Muscle of leg (tissue), 11 donors: ENCODE measurements around the gene TMEM150C. TPM values are rescaled to one million over a fixed set of nuclear protein-coding genes. Genes with fewer than 3 reads are reported as not detected.
"Not testable (repeated sequence)": the region's sequence is repeated elsewhere in the genome, so short reads cannot be mapped to it uniquely, and the experiment has no call there.

Experiments used
- DNase-seq: peaks from one replicate; pipeline ENCODE4 v3.0.0; 2013
- H3K27ac ChIP-seq: one replicate; pipeline ENCODE4 v1.5.1; 2013; ENCODE audit warnings: mild to moderate bottlenecking, low read length, control low read depth
- H3K27me3 ChIP-seq: one replicate; pipeline ENCODE4 v1.6.1; 2013; ENCODE audit warnings: low read length; ENCODE audit not compliant: control insufficient read depth, insufficient read depth
- H3K36me3 ChIP-seq: one replicate; pipeline ENCODE4 v1.6.1; 2013; ENCODE audit warnings: low read length; ENCODE audit not compliant: control insufficient read depth, insufficient read depth
- H3K4me1 ChIP-seq: one replicate; pipeline ENCODE4 v1.6.1; 2013; ENCODE audit warnings: low read length; ENCODE audit not compliant: control insufficient read depth, insufficient read depth
- H3K4me3 ChIP-seq: one replicate; pipeline ENCODE4 v1.5.1; 2013; ENCODE audit warnings: low read length, control low read depth
- H3K9me3 ChIP-seq: replicated peaks from 2 replicates; pipeline ENCODE4 v1.6.1; 2013; ENCODE audit warnings: low read depth, low read length; ENCODE audit not compliant: control insufficient read depth
- WGBS: methylation state at CpG from one replicate; pipeline ENCODE4 v1.1.5; 2013; ENCODE audit warnings: missing lambda C conversion rate; ENCODE audit not compliant: insufficient coverage; 5-methylcytosine and 5-hydroxymethylcytosine counted together
- polyA plus RNA-seq, 8 donors: library from polyadenylated mRNA; unstranded; fragments of 120-200 nt; gene quantifications; one replicate each; pipeline versions ENCODE4 v1.2.1 to v1.2.3, GENCODE V29; 2013; ENCODE audit warnings: inconsistent platforms in 1 of 8, low replicate concordance in 1 of 8; ENCODE audit not compliant: insufficient read length in 8 of 8, insufficient read depth in 1 of 8
- total RNA-seq: library from RNA; stranded (reverse); fragments of 120-200 nt; gene quantifications from one replicate; pipeline ENCODE4 v1.2.4, GENCODE V29; 2013

Gene TMEM150C
- total and polyA plus RNA-seq, 9 donors, result 2.6 to 6.3 (median 3.3) TPM

DNA sequence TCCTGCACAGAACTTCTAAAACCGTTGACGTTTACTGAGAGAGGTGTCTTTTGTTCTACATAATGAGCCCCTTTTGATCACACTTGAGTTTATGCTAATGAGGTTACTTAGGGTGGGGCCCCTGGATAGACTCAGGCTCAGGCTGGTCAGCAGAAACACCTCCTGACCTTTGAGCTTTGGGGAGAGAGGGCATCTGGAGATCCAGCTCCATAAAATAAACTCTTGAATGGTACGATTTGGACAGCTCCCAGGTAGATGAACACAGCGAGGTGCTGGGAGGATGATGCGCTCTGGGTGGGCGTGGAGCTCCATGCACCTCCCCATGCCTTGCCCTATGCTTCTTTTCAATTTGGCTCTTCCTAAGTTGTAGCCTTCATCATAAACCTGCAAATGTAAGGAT lies 79.4 kb downstream of the TMEM150C start:
- H3K4me1 ChIP-seq, result peaks cover 3% of the 10 kb centered on the region
- no peak overlapping the region for H3K4me3 ChIP-seq
- 79% methylated on average over 6 of the region's 6 CpGs for whole genome bisulfite sequencing
- no peak overlapping the region for H3K27ac ChIP-seq
- H3K9me3 ChIP-seq, result no peaks in the 10 kb centered on the region
- H3K36me3 ChIP-seq, result no peaks in the 10 kb centered on the region
- H3K27me3 ChIP-seq, result no peaks in the 10 kb centered on the region
- no peak for DNase-seq

DNA sequence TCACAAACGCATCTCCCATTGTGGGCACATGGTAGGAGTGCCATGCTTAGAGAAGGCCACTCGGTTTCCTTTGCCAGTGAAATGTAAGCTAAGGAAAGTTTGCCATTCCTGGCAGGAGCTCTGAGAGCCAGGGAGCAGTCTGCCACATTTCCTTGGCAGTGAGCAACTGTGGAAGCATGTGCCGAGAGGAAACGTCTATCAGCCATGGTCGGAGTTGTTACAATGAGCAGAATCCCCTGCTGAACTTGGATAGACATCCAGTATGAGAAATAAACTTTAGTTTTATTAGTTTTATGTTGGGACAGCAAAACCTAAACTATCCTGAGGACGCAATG lies 80.3 kb downstream of the TMEM150C start:
- 86% methylated on average over 3 of the region's 6 CpGs for WGBS
- DNase-seq, result no peak
- Histone ChIP-seq H3K9me3 (no peaks in the 10 kb centered on the region), H3K4me1 (peaks cover 3% of the 10 kb centered on the region), H3K27me3 (no peaks in the 10 kb centered on the region), H3K36me3 (no peaks in the 10 kb centered on the region), H3K27ac (no peak overlapping the region), H3K4me3 (no peak overlapping the region)

DNA sequence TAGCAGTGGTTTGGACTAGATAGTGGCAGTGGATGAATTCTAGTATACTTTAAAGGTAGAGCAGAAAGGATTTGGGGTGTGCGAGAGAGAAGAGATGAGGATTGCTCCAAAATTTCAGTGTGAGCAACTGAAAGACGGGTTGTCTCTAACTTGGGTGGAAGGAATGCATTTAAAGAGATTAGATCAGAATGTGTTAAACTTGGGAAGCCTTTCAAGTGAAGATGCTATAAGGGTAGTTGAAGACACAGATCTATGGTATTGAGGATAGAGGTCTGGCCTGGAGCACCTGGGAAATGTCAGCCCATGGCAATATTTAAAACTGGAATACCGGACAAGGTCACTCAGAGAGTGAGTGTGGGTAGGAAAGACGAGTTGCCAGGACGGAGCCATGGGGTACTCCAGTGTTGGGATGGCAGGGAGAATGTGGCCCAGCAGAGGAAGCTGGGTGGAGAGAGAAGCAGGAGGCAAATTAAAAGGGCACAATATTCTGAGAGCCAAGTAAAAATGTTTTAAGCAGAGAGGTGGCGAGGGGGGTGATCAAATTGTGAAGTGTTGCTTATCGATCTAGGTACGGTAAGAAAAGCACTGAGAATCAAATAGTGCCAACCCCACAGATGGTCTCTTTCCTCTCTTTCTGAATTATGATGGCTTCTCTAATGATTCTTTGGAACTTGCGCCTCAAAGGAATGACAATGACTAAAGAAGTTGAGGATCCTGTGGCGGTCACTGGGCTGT lies 80.8 kb downstream of the TMEM150C start:
- WGBS, result 87% methylated on average over 8 of the region's 10 CpGs

DNA sequence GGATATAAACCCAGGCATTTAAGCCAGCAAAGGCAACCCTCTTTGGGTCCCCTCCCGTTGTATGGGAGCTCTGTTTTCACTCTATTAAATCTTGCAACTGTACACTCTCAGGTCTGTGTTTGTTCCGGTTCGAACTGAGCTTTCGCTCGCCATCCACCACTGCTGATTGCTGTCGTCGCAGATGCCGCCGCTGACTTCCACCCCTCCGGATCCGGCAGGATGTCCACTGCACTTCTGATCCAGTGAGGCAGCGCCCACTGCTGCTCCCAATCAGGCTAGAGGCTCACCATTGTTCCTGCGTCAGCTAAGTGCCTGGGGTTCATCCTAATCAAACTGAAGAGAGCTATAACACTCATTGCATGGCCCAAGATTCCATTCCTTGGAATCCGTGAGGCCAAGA lies 82.2 kb downstream of the TMEM150C start:
- no peak for DNase-seq
- Histone ChIP-seq H3K9me3 (no peaks in the 10 kb centered on the region), H3K4me3 (no peak overlapping the region), H3K27ac (no peak overlapping the region), H3K36me3 (no peaks in the 10 kb centered on the region), H3K27me3 (no peaks in the 10 kb centered on the region), H3K4me1 (no peaks in the 10 kb centered on the region)
- 97% methylated on average over 13 of the region's 14 CpGs for WGBS

More for the DNA sequence above, 80.8 kb downstream of the TMEM150C start:
- H3K27me3 ChIP-seq, result no peaks in the 10 kb centered on the region
- DNase-seq, result no peak
- H3K9me3 ChIP-seq, result no peaks in the 10 kb centered on the region
- no peak overlapping the region for H3K4me3 ChIP-seq
- no peaks in the 10 kb centered on the region for H3K36me3 ChIP-seq
- H3K27ac ChIP-seq, result no peak overlapping the region
- H3K4me1 ChIP-seq, result peaks cover 3% of the 10 kb centered on the region

DNA sequence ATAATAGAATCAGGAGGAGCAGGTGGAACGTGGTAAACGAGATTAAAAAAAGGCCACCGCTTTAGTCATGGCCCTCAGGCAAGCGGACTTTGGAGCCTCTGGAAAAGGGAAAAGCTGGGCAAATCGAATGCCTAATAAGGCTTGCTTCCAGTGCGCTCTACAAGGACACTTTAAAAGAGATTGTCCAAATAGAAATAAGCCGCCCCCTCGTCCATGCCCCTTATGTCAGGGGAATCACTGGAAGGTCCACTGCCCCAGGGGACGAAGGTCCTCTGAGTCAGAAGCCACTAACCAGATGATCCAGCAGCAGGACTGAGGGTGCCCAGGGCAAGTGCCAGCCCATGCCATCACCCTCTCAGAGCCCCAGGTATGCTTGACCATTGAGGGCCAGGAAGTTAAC lies 84.3 kb downstream of the TMEM150C start:
- 79% methylated on average over 6 of the region's 9 CpGs for WGBS
- not testable (repeated sequence) for DNase-seq, H3K27me3 ChIP-seq

DNA sequence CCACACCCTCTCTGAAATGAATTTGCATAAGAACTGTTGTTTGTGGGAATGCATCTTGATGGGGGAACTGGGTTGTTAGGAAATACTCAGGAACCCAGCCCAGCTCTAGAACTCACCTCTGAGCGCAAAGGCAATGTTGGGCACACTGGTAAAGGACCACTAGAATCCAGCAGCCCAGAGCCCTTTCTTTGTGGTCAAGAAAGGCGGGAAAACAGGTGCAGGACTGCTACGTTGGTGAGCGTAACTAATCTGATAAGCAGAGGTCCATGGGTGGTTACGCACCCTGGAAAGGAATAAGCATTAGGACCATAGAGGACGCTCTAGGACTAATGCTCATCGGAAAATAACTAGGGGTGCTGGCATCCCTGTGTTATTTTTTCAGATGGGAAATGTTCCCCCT lies 85.9 kb downstream of the TMEM150C start:
- WGBS, result 100% methylated on average over 2 of the region's 7 CpGs
- not testable (repeated sequence) for H3K27me3 ChIP-seq, H3K4me1 ChIP-seq, H3K27ac ChIP-seq, H3K4me3 ChIP-seq, DNase-seq, H3K36me3 ChIP-seq, H3K9me3 ChIP-seq

More for the DNA sequence above, 84.3 kb downstream of the TMEM150C start:
- H3K4me3 ChIP-seq, H3K4me1 ChIP-seq, H3K27ac ChIP-seq, H3K9me3 ChIP-seq, H3K36me3 ChIP-seq: not testable (repeated sequence)

DNA sequence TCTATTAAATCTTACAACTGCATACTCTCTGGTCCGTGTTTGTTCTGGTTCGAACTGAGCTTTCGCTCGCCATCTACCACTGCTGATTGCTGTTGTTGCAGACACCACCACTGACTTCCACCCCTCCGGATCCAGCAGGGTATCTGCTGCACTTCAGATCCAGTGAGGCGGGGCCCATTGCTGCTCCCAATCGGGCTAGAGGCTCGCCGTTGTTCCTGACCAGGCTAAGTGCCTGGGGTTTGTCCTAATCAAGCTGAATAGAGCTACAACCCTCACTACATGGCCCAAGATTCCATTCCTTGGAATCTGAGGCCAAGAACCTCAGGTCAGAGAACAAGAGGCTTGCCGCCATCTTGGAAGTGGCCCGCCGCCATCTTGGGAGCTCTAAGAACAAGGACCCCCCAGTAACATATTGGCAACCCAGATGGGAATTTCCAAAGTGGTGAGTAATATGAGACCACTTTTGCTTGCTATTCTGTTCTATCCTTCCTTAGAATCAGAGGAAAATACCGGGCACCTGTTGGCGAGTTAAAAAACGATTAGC lies 88.1 kb downstream of the TMEM150C start:
- WGBS, result 98% methylated on average over 9 of the region's 15 CpGs
- no peaks in the 10 kb centered on the region for H3K36me3 ChIP-seq
- DNase-seq, result no peak
- no peak overlapping the region for H3K4me3 ChIP-seq
- no peaks in the 10 kb centered on the region for H3K4me1 ChIP-seq
- H3K9me3 ChIP-seq, result no peaks in the 10 kb centered on the region
- H3K27ac ChIP-seq, result no peak overlapping the region
- H3K27me3 ChIP-seq, result no peaks in the 10 kb centered on the region

DNA sequence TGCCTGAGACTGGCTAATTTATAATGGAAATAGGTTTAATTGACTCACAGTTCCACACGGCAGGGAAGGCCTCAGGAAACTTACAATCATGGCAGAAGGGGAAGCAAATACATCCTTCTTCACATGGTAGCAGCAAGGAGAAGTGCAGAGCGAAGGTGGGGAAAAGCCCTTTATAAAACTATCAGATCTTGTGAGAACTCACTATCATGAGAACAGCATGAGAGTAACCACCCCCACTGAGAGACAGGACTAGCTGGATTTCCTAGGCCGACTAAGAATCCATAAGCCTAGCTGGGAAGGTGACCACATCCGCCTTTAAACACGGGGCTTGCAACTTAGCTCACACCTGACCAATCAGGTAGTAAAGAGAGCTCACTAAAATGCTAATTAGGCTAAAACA lies 88.7 kb downstream of the TMEM150C start:
- not testable (repeated sequence) for H3K27ac ChIP-seq, H3K4me3 ChIP-seq, H3K9me3 ChIP-seq, H3K4me1 ChIP-seq, H3K27me3 ChIP-seq, DNase-seq, H3K36me3 ChIP-seq
- no CpG with 5 or more reads among the region's 5 CpGs for WGBS

DNA sequence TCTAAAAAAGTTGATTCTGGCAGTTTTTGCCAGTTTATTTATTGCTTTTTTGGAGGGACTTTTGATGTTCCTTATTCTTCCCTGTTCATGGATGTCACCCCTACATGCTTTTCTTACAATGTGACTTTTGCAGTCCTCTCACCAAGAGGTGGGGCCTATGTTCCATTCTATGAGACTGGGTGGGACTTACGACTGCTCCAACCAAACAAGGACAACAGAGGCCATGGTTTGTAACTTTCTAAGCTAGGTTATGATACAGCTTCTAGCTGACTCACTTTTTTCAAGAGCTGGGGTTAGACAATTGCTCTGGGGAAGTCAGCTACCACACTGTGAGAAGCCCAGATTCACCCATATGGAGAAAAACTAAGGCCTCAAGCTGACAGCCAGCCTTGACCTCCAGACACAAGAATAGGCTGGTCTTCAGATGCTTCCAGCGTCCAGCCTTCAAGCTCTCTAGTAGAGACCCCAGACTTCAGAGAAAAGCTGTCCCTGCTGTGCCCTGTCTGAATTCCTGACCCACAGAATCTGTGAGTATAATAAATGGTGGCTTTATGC lies 91.9 kb downstream of the TMEM150C start:
- WGBS, result 86% methylated on average over 1 of the region's 2 CpGs
- no peak for DNase-seq
- Histone ChIP-seq H3K27ac (no peak overlapping the region), H3K9me3 (peaks cover 3% of the 10 kb centered on the region), H3K4me3 (no peak overlapping the region), H3K36me3 (peaks cover 4% of the 10 kb centered on the region), H3K27me3 (no peaks in the 10 kb centered on the region), H3K4me1 (no peaks in the 10 kb centered on the region)

DNA sequence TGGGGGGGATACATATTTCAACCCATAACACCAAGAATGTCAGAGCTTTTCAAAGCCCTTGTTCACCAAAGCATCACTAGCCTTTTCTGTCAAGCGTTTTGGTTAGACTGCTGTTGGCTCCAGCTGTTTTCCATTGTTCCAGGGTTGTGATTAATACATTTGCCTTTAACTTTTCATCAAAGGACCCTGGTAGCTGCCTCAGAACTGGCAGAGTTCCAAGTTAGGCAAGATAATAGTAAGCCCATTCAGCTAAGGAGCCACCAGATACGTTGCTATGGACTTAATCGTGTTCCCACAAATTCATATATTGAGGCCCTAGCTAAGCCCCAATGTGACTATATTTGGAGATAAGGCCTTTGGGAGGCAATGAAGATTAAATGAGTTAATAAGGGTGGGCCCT lies 94.3 kb downstream of the TMEM150C start:
- H3K4me3 ChIP-seq, result no peak overlapping the region
- DNase-seq, result no peak
- peaks cover 3% of the 10 kb centered on the region for H3K9me3 ChIP-seq
- no peak overlapping the region for H3K27ac ChIP-seq
- no CpG with 5 or more reads among the region's 3 CpGs for WGBS
- H3K36me3 ChIP-seq, result peaks cover 10% of the 10 kb centered on the region
- no peaks in the 10 kb centered on the region for H3K27me3 ChIP-seq
- H3K4me1 ChIP-seq, result no peaks in the 10 kb centered on the region
